HCT116 (cell line): Measurements from ENCODE around the gene TXNRD3. TPM values are rescaled to one million over a fixed set of nuclear protein-coding genes. Genes with fewer than 3 reads are reported as not detected.

ENCODE experiments used
- ATAC-seq: fragments of 200-7000 bp; cut with Tn5 transposase; 2 replicates; pipeline ENCODE4 v1.9.1; 2020; ENCODE audit warnings: mild to moderate bottlenecking, moderate library complexity
- BruUV-seq: library from RNA; stranded (reverse); fragments of 400-500 nt; replicated peaks from 2 replicates; lab custom pipeline; 2021; lab: Mats Ljungman, UMichigan
- CTCF ChIA-PET: fragments of 300-600 bp; sonication (Branson Sonifier 250); formaldehyde crosslinking; loops from one replicate; lab custom pipeline; 2021; ENCODE audit warnings: antibody characterized with exemption; lab: Charles Lee
- POLR2A ChIA-PET: fragments of 300-600, 350-600 bp; sonication (Branson Sonifier 250); formaldehyde crosslinking; loops from one replicate; lab custom pipeline; 2021; ENCODE audit warnings: antibody characterized with exemption; lab: Charles Lee
- RAD21 ChIA-PET, 2 experiments: fragments of 300-600 bp; sonication (Branson Sonifier 250); formaldehyde crosslinking; loops; one replicate each; lab custom pipeline; 2023; ENCODE audit warnings: low total read pairs in 2 of 2; ENCODE audit not compliant: uncharacterized antibody in 2 of 2, unreplicated experiment in 2 of 2, low non-redundant PET in 1 of 2; lab: Charles Lee
- DNase-seq: peaks from one replicate; pipeline ENCODE4 v3.0.0-alpha.2; 2010; ENCODE audit warnings: low read depth, low spot score
- H2AFZ ChIP-seq: fragments of 200-600 bp; shearing (Covaris generic), sonication (generic); 2 replicates; pipeline ENCODE4 v1.6.1; 2017; ENCODE audit warnings: low read depth, mixed run types, mixed read lengths, antibody characterized with exemption, low read length; ENCODE audit not compliant: poor library complexity, severe bottlenecking
- H3K27ac ChIP-seq: 2 replicates; pipeline ENCODE4 v1.5.1; 2012; ENCODE audit warnings: low read depth, low read length
- H3K27me3 ChIP-seq: fragments of 200-600 bp; sonication (generic); 2 replicates; pipeline ENCODE4 v1.6.1; 2016; ENCODE audit warnings: mixed run types, low read length, mixed read lengths; ENCODE audit not compliant: insufficient read depth
- H3K36me3 ChIP-seq, 2 experiments: fragments of 200-500 bp in 1 of 2; fragments of 200-600 bp in 1 of 2; sonication (Bioruptor generic) in 1 of 2; sonication (generic) in 1 of 2; 2 replicates each; pipeline versions ENCODE4 v1.5.1 to v1.6.1; 2014 to 2016; ENCODE audit warnings: low read length in 2 of 2, inconsistent platforms in 1 of 2, mixed read lengths in 1 of 2, mixed run types in 1 of 2; ENCODE audit not compliant: insufficient read depth in 2 of 2, control insufficient read depth in 1 of 2
- H3K4me1 ChIP-seq, 2 experiments: fragments of 200-600 bp in 1 of 2; sonication (generic) in 1 of 2; 2 replicates each; pipeline versions ENCODE4 v1.5.1 to v1.6.1; 2012 to 2017; ENCODE audit warnings: low read length in 2 of 2, inconsistent platforms in 1 of 2, mild to moderate bottlenecking in 1 of 2, mixed read lengths in 1 of 2, mixed run types in 1 of 2, moderate library complexity in 1 of 2; ENCODE audit not compliant: insufficient read depth in 2 of 2, control insufficient read depth in 1 of 2
- H3K4me2 ChIP-seq: fragments of 200-600 bp; sonication (generic); 2 replicates; pipeline ENCODE4 v1.6.1; 2017; ENCODE audit warnings: mixed run types, low read length, mixed read lengths
- H3K4me3 ChIP-seq, 2 experiments: fragments of 200-600 bp in 1 of 2; sonication (generic) in 1 of 2; replicated peaks in 1 of 2; 2 replicates each; pipeline ENCODE4 v1.5.1; 2011 to 2016; ENCODE audit warnings: low read length in 2 of 2, control low read depth in 1 of 2, low read depth in 1 of 2, mild to moderate bottlenecking in 1 of 2, mixed read lengths in 1 of 2, mixed run types in 1 of 2
- H3K79me2 ChIP-seq: fragments of 200-600 bp; sonication (generic); 2 replicates; pipeline ENCODE4 v1.6.1; 2017; ENCODE audit warnings: mild to moderate bottlenecking, mixed run types, low read length, moderate library complexity, mixed read lengths; ENCODE audit not compliant: insufficient read depth
- H3K9ac ChIP-seq: fragments of 200-600 bp; sonication (generic); 2 replicates; pipeline ENCODE4 v1.6.1; 2016; ENCODE audit warnings: low read length, mixed read lengths
- H3K9me2 ChIP-seq: fragments of 200-600 bp; sonication (generic), shearing (Covaris generic); 2 replicates; pipeline ENCODE4 v1.6.1; 2017; ENCODE audit warnings: mixed run types, mild to moderate bottlenecking, moderate library complexity; ENCODE audit not compliant: insufficient read depth
- H3K9me3 ChIP-seq, 2 experiments: fragments of 200-500 bp in 1 of 2; fragments of 200-600 bp in 1 of 2; sonication (Bioruptor generic) in 1 of 2; sonication (generic) in 1 of 2; 2 replicates each; pipeline ENCODE4 v1.6.1; 2014 to 2017; ENCODE audit warnings: low read length in 2 of 2, mixed read lengths in 2 of 2, inconsistent platforms in 1 of 2, low read depth in 1 of 2, mild to moderate bottlenecking in 1 of 2, mixed run types in 1 of 2, moderate library complexity in 1 of 2; ENCODE audit not compliant: control insufficient read depth in 1 of 2, insufficient read depth in 1 of 2
- H4K20me1 ChIP-seq: fragments of 200-600 bp; sonication (generic), shearing (Covaris generic); 2 replicates; pipeline ENCODE4 v1.6.1; 2017; ENCODE audit warnings: mixed run types, mild to moderate bottlenecking, moderate library complexity; ENCODE audit not compliant: insufficient read depth
- CBX3 ChIP-seq: IDR thresholded peaks from 2 replicates; pipeline ENCODE4 v1.6.1; 2012; ENCODE audit warnings: low read depth
- CEBPB ChIP-seq: IDR thresholded peaks from 2 replicates; pipeline ENCODE4 v1.6.1; 2012; ENCODE audit warnings: low read depth
- ELF1 ChIP-seq: IDR thresholded peaks from 2 replicates; pipeline ENCODE4 v1.6.1; 2012; ENCODE audit warnings: low read depth, borderline replicate concordance
- EZH2 ChIP-seq: fragments of 200-600 bp; sonication (generic); IDR thresholded peaks from 2 replicates; pipeline ENCODE4 v1.6.1; 2017; ENCODE audit warnings: antibody characterized with exemption, mixed run types
- EZH2phosphoT487 ChIP-seq: fragments of 200-600 bp; IDR thresholded peaks from 2 replicates; pipeline ENCODE4 v1.6.1; 2018; ENCODE audit warnings: antibody characterized with exemption, borderline replicate concordance
- POLR2A ChIP-seq: IDR thresholded peaks from 2 replicates; pipeline ENCODE4 v1.7.0; 2011; ENCODE audit warnings: borderline replicate concordance; ENCODE audit not compliant: insufficient read depth, insufficient read length; ENCODE audit errors: extremely low read depth
- POLR2AphosphoS5 ChIP-seq: IDR thresholded peaks from 2 replicates; pipeline ENCODE4 v1.6.1; 2011; ENCODE audit warnings: mild to moderate bottlenecking, low read depth, low read length, moderate library complexity
- SP1 ChIP-seq: IDR thresholded peaks from 2 replicates; pipeline ENCODE4 v1.6.1; 2012; ENCODE audit warnings: low read depth
- SRF ChIP-seq: IDR thresholded peaks from 2 replicates; pipeline ENCODE4 v1.6.1; 2012; ENCODE audit warnings: low read depth
- YY1 ChIP-seq: IDR thresholded peaks from 2 replicates; pipeline ENCODE4 v1.6.1; 2011; ENCODE audit warnings: low read length, low read depth, moderate library complexity, mild to moderate bottlenecking; ENCODE audit not compliant: insufficient replicate concordance; ENCODE audit errors: extremely low read depth
- intact Hi-C: fragments of 100-400 bp; cut with micrococcal nuclease; formaldehyde crosslinking; loops from 2 replicates; pipeline ENCODE4 v1.10.0; 2022
- total RNA-seq: library from RNA; stranded (reverse); gene quantifications from one replicate; pipeline ENCODE4 v1.2.1, GENCODE V29; 2021; ENCODE audit not compliant: unreplicated experiment
- TF ChIP-seq, protein P1 (sequence below): IDR thresholded peaks from 2 replicates; pipeline ENCODE4 v1.6.1; 2012
- TF ChIP-seq, protein P2 (sequence below): IDR thresholded peaks from 2 replicates; pipeline ENCODE4 v1.6.1; 2012; ENCODE audit warnings: low read depth
- TF ChIP-seq, protein P3 (sequence below), 3 experiments: fragments of 200-600 bp in 1 of 3; sonication (generic) in 1 of 3; IDR thresholded peaks in 2 of 3; conservative IDR thresholded peaks in 1 of 3; 2 replicates each; pipeline ENCODE4 v1.5.1; 2012 to 2017; ENCODE audit warnings: low read depth in 2 of 3, low read length in 2 of 3, antibody characterized with exemption in 1 of 3, borderline replicate concordance in 1 of 3, control low read depth in 1 of 3, mild to moderate bottlenecking in 1 of 3, mixed read lengths in 1 of 3, mixed run types in 1 of 3, moderate library complexity in 1 of 3; ENCODE audit not compliant: insufficient read depth in 1 of 3

TXNRD3 gene
- total RNA-seq, 1 experiment from 2014 or later, result 19.3 TPM

DNA sequence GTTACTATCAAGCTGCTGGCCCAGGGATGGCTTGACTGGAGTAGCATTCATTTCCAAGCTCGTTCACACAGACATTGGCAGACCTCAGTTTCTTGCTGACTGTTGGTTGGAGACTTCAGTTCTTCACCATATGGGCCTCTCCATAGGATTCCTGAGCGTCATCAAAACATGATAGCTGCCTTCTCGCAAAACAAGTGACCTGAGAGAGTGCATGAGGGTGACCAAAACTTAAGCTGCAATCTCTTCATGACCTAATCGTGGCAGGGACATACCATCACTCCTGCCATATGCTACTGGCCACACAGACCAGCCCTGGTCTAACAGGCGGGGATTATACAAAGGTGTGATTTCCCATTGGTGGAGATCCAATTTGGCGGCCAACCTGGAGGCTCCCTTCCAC lies 50.2 kb downstream of the TXNRD3 start:
- ATAC-seq, result no peak
- intact Hi-C loops, result no loop called here
- Histone ChIP-seq H3K36me3 (0 out of 4 replicates have a peak, but pooled peaks cover 0 to 5% of the 10 kb centered on the region in 2 experiments), H4K20me1 (no peaks in the 10 kb centered on the region), H3K9me2 (no peaks in the 10 kb centered on the region), H3K4me1 (peaks cover 0 to 8% of the 10 kb centered on the region in 2 experiments; a peak in 1 of 4 replicates), H3K79me2 (no peaks in the 10 kb centered on the region), H3K27ac (no peak overlapping the region), H2AFZ (no peak overlapping the region), H3K4me3 (no peak overlapping the region), H3K9ac (no peak overlapping the region), H3K9me3 (no peaks in the 10 kb centered on the region), H3K4me2 (no peak overlapping the region), H3K27me3 (no peaks in the 10 kb centered on the region)
- BruUV-seq, result no TSS peak
- DNase-seq, result no peak
- RAD21 ChIA-PET, result no interaction called here
- POLR2A ChIA-PET, result no interaction called here
- CTCF ChIA-PET, result no interaction called here
- TF ChIP-seq CEBPB (no peak), SRF (no peak), POLR2AphosphoS5 (no peak), ELF1 (no peak), POLR2A (no peak), EZH2phosphoT487 (no peak), SP1 (no peak), EZH2 (no peak), YY1 (no peak), CBX3 (no peak)
- TF ChIP-seq, protein P1, sequence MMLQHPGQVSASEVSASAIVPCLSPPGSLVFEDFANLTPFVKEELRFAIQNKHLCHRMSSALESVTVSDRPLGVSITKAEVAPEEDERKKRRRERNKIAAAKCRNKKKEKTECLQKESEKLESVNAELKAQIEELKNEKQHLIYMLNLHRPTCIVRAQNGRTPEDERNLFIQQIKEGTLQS, result no peak
- TF ChIP-seq, protein P2, sequence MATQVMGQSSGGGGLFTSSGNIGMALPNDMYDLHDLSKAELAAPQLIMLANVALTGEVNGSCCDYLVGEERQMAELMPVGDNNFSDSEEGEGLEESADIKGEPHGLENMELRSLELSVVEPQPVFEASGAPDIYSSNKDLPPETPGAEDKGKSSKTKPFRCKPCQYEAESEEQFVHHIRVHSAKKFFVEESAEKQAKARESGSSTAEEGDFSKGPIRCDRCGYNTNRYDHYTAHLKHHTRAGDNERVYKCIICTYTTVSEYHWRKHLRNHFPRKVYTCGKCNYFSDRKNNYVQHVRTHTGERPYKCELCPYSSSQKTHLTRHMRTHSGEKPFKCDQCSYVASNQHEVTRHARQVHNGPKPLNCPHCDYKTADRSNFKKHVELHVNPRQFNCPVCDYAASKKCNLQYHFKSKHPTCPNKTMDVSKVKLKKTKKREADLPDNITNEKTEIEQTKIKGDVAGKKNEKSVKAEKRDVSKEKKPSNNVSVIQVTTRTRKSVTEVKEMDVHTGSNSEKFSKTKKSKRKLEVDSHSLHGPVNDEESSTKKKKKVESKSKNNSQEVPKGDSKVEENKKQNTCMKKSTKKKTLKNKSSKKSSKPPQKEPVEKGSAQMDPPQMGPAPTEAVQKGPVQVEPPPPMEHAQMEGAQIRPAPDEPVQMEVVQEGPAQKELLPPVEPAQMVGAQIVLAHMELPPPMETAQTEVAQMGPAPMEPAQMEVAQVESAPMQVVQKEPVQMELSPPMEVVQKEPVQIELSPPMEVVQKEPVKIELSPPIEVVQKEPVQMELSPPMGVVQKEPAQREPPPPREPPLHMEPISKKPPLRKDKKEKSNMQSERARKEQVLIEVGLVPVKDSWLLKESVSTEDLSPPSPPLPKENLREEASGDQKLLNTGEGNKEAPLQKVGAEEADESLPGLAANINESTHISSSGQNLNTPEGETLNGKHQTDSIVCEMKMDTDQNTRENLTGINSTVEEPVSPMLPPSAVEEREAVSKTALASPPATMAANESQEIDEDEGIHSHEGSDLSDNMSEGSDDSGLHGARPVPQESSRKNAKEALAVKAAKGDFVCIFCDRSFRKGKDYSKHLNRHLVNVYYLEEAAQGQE, result no peak
- TF ChIP-seq, protein P3, sequence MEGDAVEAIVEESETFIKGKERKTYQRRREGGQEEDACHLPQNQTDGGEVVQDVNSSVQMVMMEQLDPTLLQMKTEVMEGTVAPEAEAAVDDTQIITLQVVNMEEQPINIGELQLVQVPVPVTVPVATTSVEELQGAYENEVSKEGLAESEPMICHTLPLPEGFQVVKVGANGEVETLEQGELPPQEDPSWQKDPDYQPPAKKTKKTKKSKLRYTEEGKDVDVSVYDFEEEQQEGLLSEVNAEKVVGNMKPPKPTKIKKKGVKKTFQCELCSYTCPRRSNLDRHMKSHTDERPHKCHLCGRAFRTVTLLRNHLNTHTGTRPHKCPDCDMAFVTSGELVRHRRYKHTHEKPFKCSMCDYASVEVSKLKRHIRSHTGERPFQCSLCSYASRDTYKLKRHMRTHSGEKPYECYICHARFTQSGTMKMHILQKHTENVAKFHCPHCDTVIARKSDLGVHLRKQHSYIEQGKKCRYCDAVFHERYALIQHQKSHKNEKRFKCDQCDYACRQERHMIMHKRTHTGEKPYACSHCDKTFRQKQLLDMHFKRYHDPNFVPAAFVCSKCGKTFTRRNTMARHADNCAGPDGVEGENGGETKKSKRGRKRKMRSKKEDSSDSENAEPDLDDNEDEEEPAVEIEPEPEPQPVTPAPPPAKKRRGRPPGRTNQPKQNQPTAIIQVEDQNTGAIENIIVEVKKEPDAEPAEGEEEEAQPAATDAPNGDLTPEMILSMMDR (IDR thresholded peaks at IDR 0.05 in 2 of 3, conservative IDR thresholded peaks at IDR 0.05 in 1 of 3; ENCODE audit: borderline replicate concordance in 1 of 3, insufficient read depth in 1 of 3, low read depth in 2 of 3, low read length in 2 of 3), result no peak
